Loucy (cell line): ENCODE measurements around the gene ATAD3B.

Experiments used
- H2AFZ ChIP-seq: fragments of 200-600 bp; sonication (generic); 2 replicates; pipeline ENCODE4 v1.6.0; 2016; ENCODE audit warnings: antibody characterized with exemption, mild to moderate bottlenecking, low read length, moderate library complexity
- H3F3A ChIP-seq: fragments of 200-600 bp; 2 replicates; pipeline ENCODE4 v1.6.0; 2016; ENCODE audit warnings: antibody characterized with exemption, low read depth, mild to moderate bottlenecking
- H3K27me3 ChIP-seq: fragments of 200-600 bp; sonication (generic); 2 replicates; pipeline ENCODE4 v1.6.1; 2014; ENCODE audit warnings: low read length, mild to moderate bottlenecking; ENCODE audit not compliant: insufficient read depth, poor library complexity, severe bottlenecking
- H3K36me3 ChIP-seq: fragments of 200-600 bp; sonication (generic); 2 replicates; pipeline ENCODE4 v1.6.1; 2016; ENCODE audit warnings: low read length; ENCODE audit not compliant: insufficient read depth
- H3K4me1 ChIP-seq: fragments of 200-600 bp; sonication (generic); 2 replicates; pipeline ENCODE4 v1.5.1; 2014; ENCODE audit warnings: low read length, mild to moderate bottlenecking; ENCODE audit not compliant: insufficient read depth, poor library complexity, severe bottlenecking
- H3K4me2 ChIP-seq: fragments of 200-600 bp; sonication (generic); 2 replicates; pipeline ENCODE4 v1.6.0; 2014; ENCODE audit warnings: antibody characterized with exemption, low read length, low read depth, mild to moderate bottlenecking; ENCODE audit not compliant: poor library complexity, severe bottlenecking
- H3K4me3 ChIP-seq: fragments of 200-600 bp; sonication (generic); 2 replicates; pipeline ENCODE4 v1.5.1; 2014; ENCODE audit warnings: low read length, mild to moderate bottlenecking, mixed read lengths; ENCODE audit not compliant: poor library complexity, severe bottlenecking
- H3K79me2 ChIP-seq: fragments of 200-600 bp; sonication (generic); 2 replicates; pipeline ENCODE4 v1.6.1; 2014; ENCODE audit warnings: low read length; ENCODE audit not compliant: insufficient read depth
- H3K9ac ChIP-seq: fragments of 200-600 bp; sonication (generic); 2 replicates; pipeline ENCODE4 v1.6.0; 2014; ENCODE audit warnings: mild to moderate bottlenecking, low read depth, low read length, moderate library complexity; ENCODE audit not compliant: poor library complexity, severe bottlenecking
- H3K9me2 ChIP-seq: fragments of 200-600 bp; sonication (generic); replicated peaks from 2 replicates; pipeline ENCODE4 v1.6.1; 2016; ENCODE audit warnings: low read depth, low read length, mixed read lengths
- H3K9me3 ChIP-seq: fragments of 200-600 bp; sonication (generic); 2 replicates; pipeline ENCODE4 v1.6.1; 2014; ENCODE audit warnings: mild to moderate bottlenecking, antibody characterized with exemption, low read length, low read depth; ENCODE audit not compliant: insufficient read depth
- H4K20me1 ChIP-seq: fragments of 200-600 bp; sonication (generic); 2 replicates; pipeline ENCODE4 v1.6.0; 2014; ENCODE audit warnings: antibody characterized with exemption, low read length, mild to moderate bottlenecking; ENCODE audit not compliant: insufficient read depth, poor library complexity, severe bottlenecking
- EZH2phosphoT487 ChIP-seq: fragments of 200-600 bp; IDR thresholded peaks from 2 replicates; pipeline ENCODE4 v1.6.1; 2018; ENCODE audit warnings: antibody characterized with exemption, mild to moderate bottlenecking, moderate library complexity, borderline replicate concordance
- TF ChIP-seq, protein P1 (sequence below): fragments of 200-600 bp; sonication (generic); conservative IDR thresholded peaks from 2 replicates; pipeline ENCODE4 v1.5.1; 2014; ENCODE audit warnings: mild to moderate bottlenecking, antibody characterized with exemption, low read length

Gene ATAD3B

DNA sequence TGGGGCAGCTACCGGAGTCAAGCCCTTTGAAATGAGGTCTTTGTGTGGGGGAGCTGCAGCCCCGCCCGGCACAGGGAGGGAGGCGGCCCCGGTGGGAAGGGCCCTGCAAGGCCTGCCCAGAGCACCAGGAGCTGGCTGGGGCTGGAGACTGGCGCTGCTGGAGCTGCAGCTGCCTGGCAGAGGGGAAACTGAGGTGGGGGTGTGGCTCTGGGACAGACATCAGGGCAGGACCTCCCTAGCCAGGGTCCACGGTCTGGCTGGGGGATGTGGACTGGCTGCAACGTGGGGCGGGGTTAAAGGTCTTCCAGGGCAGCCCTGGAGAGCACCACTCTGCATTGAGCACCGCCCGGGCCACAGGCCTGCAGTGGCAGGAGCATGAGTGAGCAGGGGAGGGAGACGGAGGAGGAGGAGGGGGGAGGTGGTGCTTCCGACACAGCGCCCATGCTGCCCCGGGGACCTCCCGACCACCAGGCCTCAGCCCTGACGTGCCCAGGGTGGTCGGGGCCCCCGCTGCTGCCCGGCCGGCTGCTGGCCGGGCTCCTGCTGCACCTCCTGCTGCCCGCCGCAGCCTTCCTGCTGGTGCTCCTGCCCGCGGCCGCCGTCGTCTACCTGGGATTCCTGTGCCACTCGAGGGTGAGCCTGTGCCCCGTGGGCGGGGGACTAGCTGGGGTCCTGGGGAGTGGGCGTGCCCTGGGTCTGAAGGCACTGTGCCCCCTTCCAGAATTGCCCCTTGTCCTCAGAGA, 45.6 kb upstream of the ATAD3B start:
- H3K4me2 ChIP-seq, result no peak overlapping the region
- no peaks in the 10 kb centered on the region for H3F3A ChIP-seq
- no peaks in the 10 kb centered on the region for H4K20me1 ChIP-seq
- H3K9ac ChIP-seq, result no peak overlapping the region
- H3K36me3 ChIP-seq, result no peaks in the 10 kb centered on the region
- no peaks in the 10 kb centered on the region for H3K79me2 ChIP-seq
- no peaks in the 10 kb centered on the region for H3K27me3 ChIP-seq
- H3K4me3 ChIP-seq, result no peak overlapping the region
- H2AFZ ChIP-seq, result no peak overlapping the region
- peaks cover 11% of the 10 kb centered on the region for H3K4me1 ChIP-seq
- TF ChIP-seq, protein P1, sequence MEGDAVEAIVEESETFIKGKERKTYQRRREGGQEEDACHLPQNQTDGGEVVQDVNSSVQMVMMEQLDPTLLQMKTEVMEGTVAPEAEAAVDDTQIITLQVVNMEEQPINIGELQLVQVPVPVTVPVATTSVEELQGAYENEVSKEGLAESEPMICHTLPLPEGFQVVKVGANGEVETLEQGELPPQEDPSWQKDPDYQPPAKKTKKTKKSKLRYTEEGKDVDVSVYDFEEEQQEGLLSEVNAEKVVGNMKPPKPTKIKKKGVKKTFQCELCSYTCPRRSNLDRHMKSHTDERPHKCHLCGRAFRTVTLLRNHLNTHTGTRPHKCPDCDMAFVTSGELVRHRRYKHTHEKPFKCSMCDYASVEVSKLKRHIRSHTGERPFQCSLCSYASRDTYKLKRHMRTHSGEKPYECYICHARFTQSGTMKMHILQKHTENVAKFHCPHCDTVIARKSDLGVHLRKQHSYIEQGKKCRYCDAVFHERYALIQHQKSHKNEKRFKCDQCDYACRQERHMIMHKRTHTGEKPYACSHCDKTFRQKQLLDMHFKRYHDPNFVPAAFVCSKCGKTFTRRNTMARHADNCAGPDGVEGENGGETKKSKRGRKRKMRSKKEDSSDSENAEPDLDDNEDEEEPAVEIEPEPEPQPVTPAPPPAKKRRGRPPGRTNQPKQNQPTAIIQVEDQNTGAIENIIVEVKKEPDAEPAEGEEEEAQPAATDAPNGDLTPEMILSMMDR, result no peak
- TF ChIP-seq EZH2phosphoT487, result no peak
- no peaks in the 10 kb centered on the region for H3K9me3 ChIP-seq
- H3K9me2 ChIP-seq, result no peaks in the 10 kb centered on the region

GRCh38 chr1:1426496-1427105, 45.0 kb upstream of the ATAD3B start:
- no peaks in the 10 kb centered on the region for H3K27me3 ChIP-seq
- no peak overlapping the region for H3K4me2 ChIP-seq
- TF ChIP-seq, protein P1, result no peak
- TF ChIP-seq EZH2phosphoT487, result no peak
- H3K9ac ChIP-seq, result no peak overlapping the region
- no peak overlapping the region for H2AFZ ChIP-seq
- H4K20me1 ChIP-seq, result no peaks in the 10 kb centered on the region
- H3K9me2 ChIP-seq, result no peaks in the 10 kb centered on the region
- H3K9me3 ChIP-seq, result no peaks in the 10 kb centered on the region
- H3F3A ChIP-seq, result no peaks in the 10 kb centered on the region
- no peaks in the 10 kb centered on the region for H3K36me3 ChIP-seq
- H3K79me2 ChIP-seq, result no peaks in the 10 kb centered on the region
- H3K4me3 ChIP-seq, result no peak overlapping the region
- H3K4me1 ChIP-seq, result peaks cover 11% of the 10 kb centered on the region

GRCh38 chr1:1427106-1427819, 44.3 kb upstream of the ATAD3B start:
- no peaks in the 10 kb centered on the region for H3K79me2 ChIP-seq
- H3K9ac ChIP-seq, result no peak overlapping the region
- H4K20me1 ChIP-seq, result no peaks in the 10 kb centered on the region
- H3K9me2 ChIP-seq, result no peaks in the 10 kb centered on the region
- no peak for TF ChIP-seq EZH2phosphoT487
- TF ChIP-seq, protein P1, result no peak
- peaks cover 9% of the 10 kb centered on the region for H3K4me1 ChIP-seq
- no peaks in the 10 kb centered on the region for H3K9me3 ChIP-seq
- no peaks in the 10 kb centered on the region for H3F3A ChIP-seq
- H2AFZ ChIP-seq, result no peak overlapping the region
- H3K27me3 ChIP-seq, result no peaks in the 10 kb centered on the region
- no peaks in the 10 kb centered on the region for H3K36me3 ChIP-seq
- H3K4me2 ChIP-seq, result no peak overlapping the region
- H3K4me3 ChIP-seq, result no peak overlapping the region
